Natural killer cell (primary cell): ENCODE measurements around the gene FMNL3. TPM values are rescaled to one million over a fixed set of nuclear protein-coding genes. Genes with fewer than 3 reads are reported as not detected.

Source experiments
- ATAC-seq, 3 donors: fragments of 150-1000 bp in 2 of 3; fragments of 200-7000 bp in 1 of 3; cut with Tn5 transposase; 1 replicate in 1 of 3; 2 replicates in 2 of 3; pipeline ENCODE4 v1.10.0; 2021; ENCODE audit warnings: mild to moderate bottlenecking in 2 of 3, moderate library complexity in 2 of 3
- DNase-seq, 2 donors: peaks; one replicate each; pipeline versions ENCODE4 v3.0.0 to v3.0.0-alpha.2; 2013 to 2021; ENCODE audit warnings: mixed read lengths in 1 of 2
- H3K27ac ChIP-seq: one replicate; pipeline ENCODE4 v1.5.1; 2013; ENCODE audit warnings: mild to moderate bottlenecking, low read length
- H3K27me3 ChIP-seq: one replicate; pipeline ENCODE4 v1.6.1; 2013; ENCODE audit warnings: low read length; ENCODE audit not compliant: control insufficient read depth, insufficient read depth
- H3K36me3 ChIP-seq: one replicate; pipeline ENCODE4 v1.6.1; 2013; ENCODE audit warnings: low read length; ENCODE audit not compliant: control insufficient read depth, insufficient read depth
- H3K4me1 ChIP-seq: one replicate; pipeline ENCODE4 v1.6.1; 2013; ENCODE audit warnings: low read length; ENCODE audit not compliant: control insufficient read depth, insufficient read depth
- H3K4me3 ChIP-seq: one replicate; pipeline ENCODE4 v1.5.1; 2013; ENCODE audit warnings: low read length
- H3K9me3 ChIP-seq: one replicate; pipeline ENCODE4 v1.6.1; 2013; ENCODE audit warnings: low read length; ENCODE audit not compliant: control insufficient read depth, insufficient read depth
- H3K27ac Mint-ChIP-seq, 2 donors: one replicate each; pipeline ENCODE4 v1.8.0; 2022; ENCODE audit warnings: mild to moderate bottlenecking in 2 of 2, mixed read lengths in 2 of 2, moderate library complexity in 1 of 2
- H3K27me3 Mint-ChIP-seq, 2 donors: one replicate each; pipeline ENCODE4 v1.8.0; 2022; ENCODE audit warnings: low read depth in 2 of 2, mixed read lengths in 2 of 2
- H3K36me3 Mint-ChIP-seq: one replicate; pipeline ENCODE4 v1.8.0; 2022; ENCODE audit warnings: mixed read lengths
- H3K4me1 Mint-ChIP-seq, 2 donors: one replicate each; pipeline ENCODE4 v1.8.0; 2022; ENCODE audit warnings: mixed read lengths in 2 of 2
- H3K4me3 Mint-ChIP-seq: one replicate; pipeline ENCODE4 v1.8.0; 2022; ENCODE audit warnings: mild to moderate bottlenecking, moderate library complexity, mixed read lengths
- H3K9me3 Mint-ChIP-seq, 2 donors: one replicate each; pipeline ENCODE4 v1.8.0; 2022; ENCODE audit warnings: mixed read lengths in 2 of 2
- WGBS: methylation state at CpG from one replicate; pipeline ENCODE4 v1.1.7; 2013; ENCODE audit warnings: missing lambda C conversion rate; ENCODE audit not compliant: insufficient coverage; 5-methylcytosine and 5-hydroxymethylcytosine counted together
- intact Hi-C: fragments of 100-400 bp; cut with micrococcal nuclease; formaldehyde crosslinking; loops from one replicate; pipeline ENCODE4 v1.14.2; 2022
- total RNA-seq, 4 donors: library from RNA; stranded (reverse); fragments of 120-200 nt in 1 of 4; gene quantifications; one replicate each; pipeline versions ENCODE4 v1.2.3 to v1.2.4, GENCODE V29; 2013 to 2022
- TF ChIP-seq, protein P1 (sequence below): fragments of 200-600 bp; IDR thresholded peaks from one replicate; pipeline ENCODE4 v1.8.0; 2022; ENCODE audit warnings: antibody characterized with exemption

FMNL3 gene
- total RNA-seq, 3 donors from 2014 or later (not counting 1 experiment from before 2014, with no cell fraction given), result 54.2 to 82.6 (median 58.7) TPM

DNA sequence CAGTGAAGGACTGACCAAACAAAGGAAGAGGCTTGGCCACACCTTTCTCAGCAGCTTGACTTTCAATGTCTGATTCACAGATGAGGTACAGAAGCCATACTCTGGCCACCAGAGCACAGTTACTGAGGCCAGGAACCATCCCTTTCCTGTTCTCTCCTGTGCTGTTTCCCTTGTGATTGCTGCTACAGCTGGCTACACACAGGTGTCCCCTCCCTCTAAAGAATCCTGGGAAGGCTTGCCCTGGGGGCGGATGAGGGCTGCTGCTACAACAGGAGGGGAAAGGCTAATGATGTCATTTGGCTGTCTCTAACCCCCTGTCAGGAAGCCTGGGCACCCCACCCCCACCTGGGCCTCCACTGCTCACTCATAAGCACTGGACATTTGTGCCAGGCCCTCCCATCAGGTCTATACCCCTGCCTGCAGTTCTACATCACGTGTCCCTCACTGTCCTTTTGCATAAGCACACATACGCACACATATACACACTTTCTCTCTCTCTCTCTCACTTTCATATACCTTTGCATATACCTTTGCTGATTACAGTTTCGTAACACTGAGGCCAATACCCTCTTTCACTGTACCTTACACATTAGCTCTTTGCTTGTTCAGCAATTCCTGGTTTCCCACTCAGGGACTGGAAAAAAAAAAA, 42.5 kb downstream of the FMNL3 start:
- no peak overlapping the region for H3K4me3 ChIP-seq
- DNase-seq (no peak), ATAC-seq (peak in 1 of 3 donors; percentile 46)
- Mint-ChIP-seq H3K4me3 (no peak overlapping the region), H3K27me3 (no peaks in the 10 kb centered on the region), H3K36me3 (no peaks in the 10 kb centered on the region), H3K9me3 (no peaks in the 10 kb centered on the region), H3K27ac (peak overlapping the region; percentile 93 to 95), H3K4me1 (peaks cover 66 to 82% of the 10 kb centered on the region in 2 donors)
- intact Hi-C loops, result no loop called here
- H3K9me3 ChIP-seq, result no peaks in the 10 kb centered on the region
- TF ChIP-seq, protein P1, sequence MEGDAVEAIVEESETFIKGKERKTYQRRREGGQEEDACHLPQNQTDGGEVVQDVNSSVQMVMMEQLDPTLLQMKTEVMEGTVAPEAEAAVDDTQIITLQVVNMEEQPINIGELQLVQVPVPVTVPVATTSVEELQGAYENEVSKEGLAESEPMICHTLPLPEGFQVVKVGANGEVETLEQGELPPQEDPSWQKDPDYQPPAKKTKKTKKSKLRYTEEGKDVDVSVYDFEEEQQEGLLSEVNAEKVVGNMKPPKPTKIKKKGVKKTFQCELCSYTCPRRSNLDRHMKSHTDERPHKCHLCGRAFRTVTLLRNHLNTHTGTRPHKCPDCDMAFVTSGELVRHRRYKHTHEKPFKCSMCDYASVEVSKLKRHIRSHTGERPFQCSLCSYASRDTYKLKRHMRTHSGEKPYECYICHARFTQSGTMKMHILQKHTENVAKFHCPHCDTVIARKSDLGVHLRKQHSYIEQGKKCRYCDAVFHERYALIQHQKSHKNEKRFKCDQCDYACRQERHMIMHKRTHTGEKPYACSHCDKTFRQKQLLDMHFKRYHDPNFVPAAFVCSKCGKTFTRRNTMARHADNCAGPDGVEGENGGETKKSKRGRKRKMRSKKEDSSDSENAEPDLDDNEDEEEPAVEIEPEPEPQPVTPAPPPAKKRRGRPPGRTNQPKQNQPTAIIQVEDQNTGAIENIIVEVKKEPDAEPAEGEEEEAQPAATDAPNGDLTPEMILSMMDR, result no peak
- H3K4me1 ChIP-seq, result peaks cover 51% of the 10 kb centered on the region
- no peaks in the 10 kb centered on the region for H3K27me3 ChIP-seq
- H3K27ac ChIP-seq, result peak overlapping the region; percentile 86
- WGBS, result 74% methylated on average over 4 of the region's 4 CpGs
- peaks cover 5% of the 10 kb centered on the region for H3K36me3 ChIP-seq

DNA sequence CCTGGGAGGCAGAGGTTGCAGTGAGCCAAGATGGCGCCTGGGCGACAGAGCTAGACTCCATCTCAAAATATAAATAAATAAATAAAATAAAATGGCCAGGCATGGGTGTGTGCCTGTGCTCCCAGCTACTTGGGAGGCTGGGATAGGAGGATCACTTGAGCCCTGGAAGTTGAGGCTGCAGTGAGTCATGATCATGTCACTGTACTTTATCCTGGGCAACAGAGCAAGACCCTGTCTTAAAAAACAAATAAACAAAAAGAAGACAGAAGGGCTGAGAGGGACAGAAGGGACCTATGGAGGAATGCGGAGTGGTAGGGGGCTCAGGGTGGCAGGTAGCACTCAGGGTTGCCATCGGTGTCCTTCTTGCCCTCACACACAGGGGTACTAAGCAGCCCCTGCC, 43.0 kb downstream of the FMNL3 start:
- H3K4me3 ChIP-seq, result no peak overlapping the region
- H3K9me3 ChIP-seq, result no peaks in the 10 kb centered on the region
- peak overlapping the region; percentile 86 for H3K27ac ChIP-seq
- Mint-ChIP-seq H3K36me3 (no peaks in the 10 kb centered on the region), H3K4me1 (peaks cover 64 to 77% of the 10 kb centered on the region in 2 donors), H3K9me3 (no peaks in the 10 kb centered on the region), H3K4me3 (peak overlapping the region; percentile 80), H3K27ac (peak overlapping the region; percentile 93 to 95), H3K27me3 (no peaks in the 10 kb centered on the region)
- no peaks in the 10 kb centered on the region for H3K27me3 ChIP-seq
- intact Hi-C loops, result no loop called here
- ATAC-seq, result no peak
- no peak for DNase-seq
- peaks cover 46% of the 10 kb centered on the region for H3K4me1 ChIP-seq
- WGBS, result 89% methylated on average over 2 of the region's 4 CpGs
- TF ChIP-seq, protein P1, result no peak
- H3K36me3 ChIP-seq, result peaks cover 6% of the 10 kb centered on the region

DNA sequence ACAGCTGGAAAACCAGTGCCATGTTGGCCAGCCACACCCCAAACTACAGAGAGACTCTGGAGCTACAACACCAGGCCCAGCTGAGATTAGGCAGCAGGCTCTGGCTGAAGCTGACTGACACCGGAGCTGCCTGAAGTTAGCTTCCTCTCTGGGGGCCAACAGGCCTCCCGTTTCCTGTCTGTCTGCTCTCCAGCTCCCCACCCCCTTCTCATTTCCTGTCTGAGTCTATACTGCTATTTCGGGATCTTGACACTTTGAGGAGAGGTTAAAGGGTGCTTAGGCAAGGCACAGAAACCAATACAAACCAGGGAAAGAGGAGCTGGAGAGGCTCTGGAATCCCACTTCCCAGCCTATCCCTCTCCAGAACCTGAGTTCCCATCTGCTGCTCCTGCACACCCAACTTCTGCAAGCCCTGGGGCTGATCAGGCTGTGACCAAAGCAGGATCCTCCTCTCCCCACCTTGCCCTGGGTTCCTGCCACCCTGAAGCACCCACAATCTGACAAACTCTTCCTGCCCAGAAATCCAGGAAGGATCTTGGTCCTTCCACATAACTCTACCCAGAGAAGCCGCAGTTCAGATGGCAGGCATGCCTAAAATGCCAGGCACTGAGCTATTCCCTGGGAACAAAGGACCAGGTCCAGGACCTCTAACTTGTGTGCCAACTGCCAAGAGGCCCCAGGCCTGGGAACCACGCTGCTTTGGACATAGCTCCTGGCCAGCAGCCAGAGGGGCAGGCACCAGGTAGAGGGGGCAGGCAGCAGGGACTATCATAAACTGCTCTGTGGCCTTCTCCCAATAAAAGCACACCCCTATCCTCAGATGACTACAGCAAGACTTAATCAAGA, 44.0 kb downstream of the FMNL3 start:
- peak; percentile 89 to 96 (median 91) for ATAC-seq
- H3K9me3 Mint-ChIP-seq, result no peaks in the 10 kb centered on the region
- H3K4me3 Mint-ChIP-seq, result peak overlapping the region; percentile 80
- peak overlapping the region; percentile 93 to 95 for H3K27ac Mint-ChIP-seq
- H3K27me3 Mint-ChIP-seq, result no peaks in the 10 kb centered on the region
- no peaks in the 10 kb centered on the region for H3K27me3 ChIP-seq
- H3K36me3 Mint-ChIP-seq, result no peaks in the 10 kb centered on the region
- H3K9me3 ChIP-seq, result no peaks in the 10 kb centered on the region
- 19% methylated on average over 4 of the region's 5 CpGs for WGBS
- H3K36me3 ChIP-seq, result peaks cover 10% of the 10 kb centered on the region
- peaks cover 60 to 70% of the 10 kb centered on the region in 2 donors for H3K4me1 Mint-ChIP-seq
- DNase-seq, result peak; percentile 51 to 90
- intact Hi-C loops, result loop anchor here (2.0 kb wide), 1 partner anchor 22 kb away; no protein-coding TSS in a partner anchor
- H3K4me1 ChIP-seq, result peaks cover 44% of the 10 kb centered on the region
- H3K27ac ChIP-seq, result peak overlapping the region; percentile 86
- TF ChIP-seq, protein P1, result no peak
- H3K4me3 ChIP-seq, result peak overlapping the region; percentile 1
